GM06990 (cell line): ENCODE results near the gene C14orf132.

Experiments
- DNase-seq: peaks from one replicate; pipeline ENCODE4 v3.0.0-alpha.2; 2011; ENCODE audit not compliant: insufficient read length; ENCODE audit errors: extremely low read depth
- H3K27me3 ChIP-seq: replicated peaks from 2 replicates; pipeline ENCODE4 v1.6.0; 2011; ENCODE audit warnings: low read length; ENCODE audit not compliant: control insufficient read depth, insufficient read depth
- H3K36me3 ChIP-seq: 2 replicates; pipeline ENCODE4 v1.5.1; 2011; ENCODE audit warnings: low read length; ENCODE audit not compliant: control insufficient read depth, insufficient read depth
- H3K4me3 ChIP-seq: replicated peaks from 2 replicates; pipeline ENCODE4 v1.5.1; 2011; ENCODE audit warnings: low read depth, mild to moderate bottlenecking, control low read depth, low read length
- TF ChIP-seq, protein P1 (sequence below): IDR thresholded peaks from 2 replicates; pipeline ENCODE4 v1.5.1; 2011; ENCODE audit warnings: low read length, control low read depth, mild to moderate bottlenecking, inconsistent platforms; ENCODE audit not compliant: insufficient read depth, poor library complexity, severe bottlenecking

The C14orf132 gene

GRCh38 chr14:96088074-96088473 is 48.9 kb downstream of the C14orf132 start:
- Histone ChIP-seq H3K36me3 (no peaks in the 10 kb centered on the region), H3K4me3 (no peak overlapping the region), H3K27me3 (no peaks in the 10 kb centered on the region)
- TF ChIP-seq, protein P1, sequence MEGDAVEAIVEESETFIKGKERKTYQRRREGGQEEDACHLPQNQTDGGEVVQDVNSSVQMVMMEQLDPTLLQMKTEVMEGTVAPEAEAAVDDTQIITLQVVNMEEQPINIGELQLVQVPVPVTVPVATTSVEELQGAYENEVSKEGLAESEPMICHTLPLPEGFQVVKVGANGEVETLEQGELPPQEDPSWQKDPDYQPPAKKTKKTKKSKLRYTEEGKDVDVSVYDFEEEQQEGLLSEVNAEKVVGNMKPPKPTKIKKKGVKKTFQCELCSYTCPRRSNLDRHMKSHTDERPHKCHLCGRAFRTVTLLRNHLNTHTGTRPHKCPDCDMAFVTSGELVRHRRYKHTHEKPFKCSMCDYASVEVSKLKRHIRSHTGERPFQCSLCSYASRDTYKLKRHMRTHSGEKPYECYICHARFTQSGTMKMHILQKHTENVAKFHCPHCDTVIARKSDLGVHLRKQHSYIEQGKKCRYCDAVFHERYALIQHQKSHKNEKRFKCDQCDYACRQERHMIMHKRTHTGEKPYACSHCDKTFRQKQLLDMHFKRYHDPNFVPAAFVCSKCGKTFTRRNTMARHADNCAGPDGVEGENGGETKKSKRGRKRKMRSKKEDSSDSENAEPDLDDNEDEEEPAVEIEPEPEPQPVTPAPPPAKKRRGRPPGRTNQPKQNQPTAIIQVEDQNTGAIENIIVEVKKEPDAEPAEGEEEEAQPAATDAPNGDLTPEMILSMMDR, result no peak
- no peak for DNase-seq

DNA sequence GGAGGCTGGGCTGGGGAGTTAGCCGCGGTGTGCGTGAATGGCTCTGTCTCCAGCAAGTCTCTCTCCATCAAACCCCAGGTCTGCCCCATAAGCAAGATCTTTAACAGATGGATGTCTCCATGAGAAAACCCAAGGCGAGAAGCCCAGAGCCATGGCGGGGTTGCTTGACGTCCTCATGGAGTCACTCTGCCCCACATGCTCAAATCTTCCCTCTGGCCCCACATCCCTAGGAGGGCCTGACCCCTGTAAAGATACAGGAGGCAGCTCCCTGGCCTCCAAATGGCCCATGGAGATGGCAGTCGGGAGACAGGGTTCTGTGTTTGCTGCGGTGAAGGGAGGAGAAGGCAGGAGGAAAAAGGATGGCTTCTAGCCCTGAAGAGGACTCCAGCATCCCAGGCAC is 49.3 kb downstream of the C14orf132 start:
- Histone ChIP-seq H3K36me3 (no peaks in the 10 kb centered on the region), H3K4me3 (no peak overlapping the region), H3K27me3 (no peaks in the 10 kb centered on the region)
- no peak for DNase-seq
- TF ChIP-seq, protein P1, result no peak

GRCh38 chr14:96088911-96089310 is 49.7 kb downstream of the C14orf132 start:
- DNase-seq, result no peak
- Histone ChIP-seq H3K36me3 (no peaks in the 10 kb centered on the region), H3K4me3 (no peak overlapping the region), H3K27me3 (no peaks in the 10 kb centered on the region)
- TF ChIP-seq, protein P1, result no peak

- no peaks in the 10 kb centered on the region for H3K27me3 ChIP-seq
- no peak overlapping the region for H3K4me3 ChIP-seq
- TF ChIP-seq, protein P1, result no peak
- DNase-seq, result no peak
- H3K36me3 ChIP-seq, result no peaks in the 10 kb centered on the region
Measured at GRCh38 chr14:96089401-96089800, 50.2 kb downstream of the C14orf132 start.

- H3K27me3 ChIP-seq, result no peaks in the 10 kb centered on the region
- no peak overlapping the region for H3K4me3 ChIP-seq
- no peaks in the 10 kb centered on the region for H3K36me3 ChIP-seq
- DNase-seq, result no peak
- TF ChIP-seq, protein P1, result no peak
Measured at GRCh38 chr14:96090441-96091148, 51.4 kb downstream of the C14orf132 start.
